Endodermal cell (in vitro differentiated cells): Measurements from ENCODE around the gene ZBTB20. TPM values are rescaled to one million over a fixed set of nuclear protein-coding genes. Genes with fewer than 3 reads are reported as not detected.

ENCODE experiments used
- DNase-seq: peaks from one replicate; pipeline ENCODE4 v3.0.0-alpha.2; 2017
- H3K27ac ChIP-seq: 2 replicates; pipeline ENCODE4 v1.5.1; 2013; ENCODE audit warnings: mild to moderate bottlenecking, low read depth, low read length, moderate library complexity
- H3K27me3 ChIP-seq: 2 replicates; pipeline ENCODE4 v1.6.1; 2013; ENCODE audit warnings: mild to moderate bottlenecking, low read length, moderate library complexity; ENCODE audit not compliant: insufficient read depth, control insufficient read depth, poor library complexity, severe bottlenecking
- H3K36me3 ChIP-seq: 2 replicates; pipeline ENCODE4 v1.7.0; 2013; ENCODE audit warnings: mild to moderate bottlenecking, low read length, moderate library complexity; ENCODE audit not compliant: control insufficient read depth, insufficient read depth
- H3K4me1 ChIP-seq: one replicate; pipeline ENCODE4 v1.7.0; 2013; ENCODE audit warnings: low read length; ENCODE audit not compliant: control insufficient read depth, insufficient read depth
- H3K4me3 ChIP-seq: 2 replicates; pipeline ENCODE4 v1.5.1; 2013; ENCODE audit warnings: mild to moderate bottlenecking, low read length, moderate library complexity
- H3K9ac ChIP-seq: 2 replicates; pipeline ENCODE4 v1.6.1; 2013; ENCODE audit warnings: mild to moderate bottlenecking, low read length, moderate library complexity; ENCODE audit not compliant: poor library complexity, severe bottlenecking; ENCODE audit errors: extremely low read depth
- H3K9me3 ChIP-seq: 2 replicates; pipeline ENCODE4 v1.6.1; 2013; ENCODE audit warnings: mild to moderate bottlenecking, low read length, moderate library complexity; ENCODE audit not compliant: control insufficient read depth
- H3K27ac Mint-ChIP-seq: 2 replicates; pipeline ENCODE4 v1.8.0; 2020; ENCODE audit warnings: mixed read lengths
- H3K27me3 Mint-ChIP-seq: 2 replicates; pipeline ENCODE4 v1.8.0; 2021; ENCODE audit warnings: mild to moderate bottlenecking, mixed read lengths; ENCODE audit not compliant: insufficient read depth
- H3K36me3 Mint-ChIP-seq: 2 replicates; pipeline ENCODE4 v1.8.0; 2020; ENCODE audit warnings: low read depth, mixed read lengths
- H3K4me1 Mint-ChIP-seq: 2 replicates; pipeline ENCODE4 v1.8.0; 2020; ENCODE audit warnings: mixed read lengths
- H3K4me3 Mint-ChIP-seq: 2 replicates; pipeline ENCODE4 v1.8.0; 2020; ENCODE audit warnings: mild to moderate bottlenecking, moderate library complexity, mixed read lengths
- H3K9me3 Mint-ChIP-seq: 2 replicates; pipeline ENCODE4 v1.8.0; 2020; ENCODE audit warnings: mild to moderate bottlenecking, mixed read lengths
- WGBS, 2 experiments: methylation state at CpG; one replicate each; pipeline versions ENCODE4 v1.1.5 to v1.1.7; 2013; ENCODE audit warnings: missing lambda C conversion rate in 2 of 2, mixed read lengths in 1 of 2; ENCODE audit not compliant: insufficient coverage in 1 of 2, insufficient read length in 1 of 2; 5-methylcytosine and 5-hydroxymethylcytosine counted together
- microRNA-seq: library from miRNA; unstranded; fragments of <30 nt; microRNA quantifications from one replicate; pipeline ENCODE4 v1.2.0, GENCODE V29; 2020; ENCODE audit warnings: borderline microRNAs expressed
- total RNA-seq, 2 donors: library from RNA; stranded (reverse); fragmentation: NEBNext Ultra II Directional in 1 of 2; extraction: Animal tissue kit (Norgen Biotek cat#: 25700) in 1 of 2; gene quantifications; 2 replicates in 1 of 2; 3 replicates in 1 of 2; pipeline ENCODE4 v1.2.1, GENCODE V29; 2021
- TF ChIP-seq, protein P1 (sequence below): fragments of 200-600 bp; sonication (generic); conservative IDR thresholded peaks from 2 replicates; pipeline ENCODE4 v1.5.0; 2021; ENCODE audit warnings: antibody characterized with exemption, mild to moderate bottlenecking

ZBTB20 gene
- total RNA-seq, 2 donors from 2014 or later = 1.6 to 2.9 TPM

DNA sequence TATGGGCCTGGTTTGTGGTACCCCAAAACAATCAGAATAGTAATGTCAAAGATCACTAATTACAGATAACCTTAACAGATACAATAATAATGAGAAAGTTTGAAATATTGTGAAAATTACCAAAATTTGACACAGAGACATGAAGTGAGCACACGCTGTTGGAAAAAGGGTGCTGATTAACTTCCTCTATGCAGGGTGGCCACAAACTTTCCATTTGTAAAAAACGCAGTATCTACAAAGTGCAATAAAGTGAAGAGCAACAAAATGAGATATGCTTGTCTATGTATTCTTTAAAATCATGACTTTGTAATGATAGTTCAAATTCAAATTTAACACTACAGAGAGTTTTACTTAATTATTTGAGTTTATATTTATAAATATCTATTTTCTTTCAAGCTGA lies 860.8 kb downstream of the ZBTB20 start:
- Mint-ChIP-seq H3K36me3 (no peaks in the 10 kb centered on the region), H3K4me3 (no peak overlapping the region), H3K27me3 (no peaks in the 10 kb centered on the region), H3K27ac (no peak overlapping the region), H3K4me1 (no peaks in the 10 kb centered on the region), H3K9me3 (peaks cover 3% of the 10 kb centered on the region)
- whole genome bisulfite sequencing, 2 experiments = 91 to 100% methylated on average over 1 to 2 of the region's 2 CpGs
- Histone ChIP-seq H3K27ac (no peak overlapping the region), H3K4me3 (no peak overlapping the region), H3K9me3 (no peaks in the 10 kb centered on the region), H3K27me3 (no peaks in the 10 kb centered on the region), H3K36me3 (no peaks in the 10 kb centered on the region), H3K9ac (no peak overlapping the region), H3K4me1 (no peaks in the 10 kb centered on the region)
- no peak for DNase-seq
- TF ChIP-seq, protein P1, sequence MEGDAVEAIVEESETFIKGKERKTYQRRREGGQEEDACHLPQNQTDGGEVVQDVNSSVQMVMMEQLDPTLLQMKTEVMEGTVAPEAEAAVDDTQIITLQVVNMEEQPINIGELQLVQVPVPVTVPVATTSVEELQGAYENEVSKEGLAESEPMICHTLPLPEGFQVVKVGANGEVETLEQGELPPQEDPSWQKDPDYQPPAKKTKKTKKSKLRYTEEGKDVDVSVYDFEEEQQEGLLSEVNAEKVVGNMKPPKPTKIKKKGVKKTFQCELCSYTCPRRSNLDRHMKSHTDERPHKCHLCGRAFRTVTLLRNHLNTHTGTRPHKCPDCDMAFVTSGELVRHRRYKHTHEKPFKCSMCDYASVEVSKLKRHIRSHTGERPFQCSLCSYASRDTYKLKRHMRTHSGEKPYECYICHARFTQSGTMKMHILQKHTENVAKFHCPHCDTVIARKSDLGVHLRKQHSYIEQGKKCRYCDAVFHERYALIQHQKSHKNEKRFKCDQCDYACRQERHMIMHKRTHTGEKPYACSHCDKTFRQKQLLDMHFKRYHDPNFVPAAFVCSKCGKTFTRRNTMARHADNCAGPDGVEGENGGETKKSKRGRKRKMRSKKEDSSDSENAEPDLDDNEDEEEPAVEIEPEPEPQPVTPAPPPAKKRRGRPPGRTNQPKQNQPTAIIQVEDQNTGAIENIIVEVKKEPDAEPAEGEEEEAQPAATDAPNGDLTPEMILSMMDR = no peak

DNA sequence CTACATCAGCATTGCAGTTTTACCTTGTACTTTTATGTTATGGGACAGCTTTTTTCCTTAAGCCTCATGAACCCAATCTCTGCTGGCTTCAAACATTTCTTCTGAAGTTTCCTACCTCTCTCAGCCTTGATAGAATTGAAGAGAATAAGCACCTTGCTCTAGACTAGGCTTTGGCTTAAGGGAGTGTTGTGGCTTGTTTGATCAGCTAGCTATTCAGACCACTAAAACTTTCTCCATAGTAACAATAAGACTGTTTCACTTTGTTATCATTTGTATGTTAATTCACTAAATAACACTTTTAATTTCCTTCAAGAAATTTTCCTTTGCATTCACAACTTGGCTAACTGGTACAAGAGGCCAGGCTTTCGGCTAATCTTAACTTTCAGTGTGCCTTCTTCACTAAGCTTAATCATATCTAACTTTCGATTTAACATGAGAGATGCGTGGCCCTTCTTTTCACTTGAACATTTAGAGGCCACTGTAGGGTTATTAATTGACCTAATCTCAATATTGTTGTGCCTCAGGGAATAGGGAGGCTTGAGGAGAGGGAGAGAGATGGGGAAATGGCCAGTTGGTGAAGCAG lies 861.3 kb downstream of the ZBTB20 start:
- Mint-ChIP-seq H3K27me3 (no peaks in the 10 kb centered on the region), H3K4me3 (no peak overlapping the region), H3K9me3 (peaks cover 5% of the 10 kb centered on the region), H3K27ac (no peak overlapping the region), H3K4me1 (no peaks in the 10 kb centered on the region), H3K36me3 (no peaks in the 10 kb centered on the region)
- Histone ChIP-seq H3K4me1 (no peaks in the 10 kb centered on the region), H3K27me3 (no peaks in the 10 kb centered on the region), H3K4me3 (no peak overlapping the region), H3K9ac (no peak overlapping the region), H3K27ac (no peak overlapping the region), H3K9me3 (no peaks in the 10 kb centered on the region), H3K36me3 (no peaks in the 10 kb centered on the region)
- TF ChIP-seq, protein P1 = no peak
- no peak for DNase-seq
- 93 to 97% methylated on average over 3 of the region's 3 CpGs for WGBS, 2 experiments

DNA sequence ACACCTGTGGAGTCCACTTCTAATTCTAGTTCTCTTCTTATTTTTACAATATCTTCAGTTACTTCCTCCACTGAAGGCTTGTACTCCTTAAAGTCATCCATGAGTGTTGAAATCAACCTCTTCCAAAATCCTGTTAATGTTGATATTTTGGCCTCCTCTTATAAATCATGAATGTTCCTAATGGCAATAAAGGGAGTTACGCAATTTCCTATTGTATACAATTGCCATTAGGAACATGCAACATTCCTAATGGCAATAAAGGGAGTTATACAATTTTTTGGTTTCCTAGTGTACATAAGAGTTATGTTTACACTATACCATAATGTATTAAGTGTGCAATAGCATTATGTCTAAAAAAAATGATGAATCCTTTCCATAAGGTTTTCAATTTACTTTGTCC lies 862.4 kb downstream of the ZBTB20 start:
- no peak overlapping the region for H3K4me3 ChIP-seq
- H3K36me3 ChIP-seq = no peaks in the 10 kb centered on the region
- Mint-ChIP-seq H3K36me3 (no peaks in the 10 kb centered on the region), H3K4me3 (no peak overlapping the region), H3K4me1 (no peaks in the 10 kb centered on the region), H3K27ac (no peak overlapping the region), H3K9me3 (peaks cover 5% of the 10 kb centered on the region), H3K27me3 (no peaks in the 10 kb centered on the region)
- no peak overlapping the region for H3K9ac ChIP-seq
- no peaks in the 10 kb centered on the region for H3K4me1 ChIP-seq
- TF ChIP-seq, protein P1 = no peak
- no peaks in the 10 kb centered on the region for H3K27me3 ChIP-seq
- no peak for DNase-seq
- no peak overlapping the region for H3K27ac ChIP-seq
- H3K9me3 ChIP-seq = no peaks in the 10 kb centered on the region
- WGBS, 2 experiments = 80 to 100% methylated on average over 1 of the region's 1 CpG

Small RNAs within 50 kb of the gene (microRNA-seq; reads per million reads assigned to microRNA genes)
- not detected for gene MIR4796
